Astrocyte (in vitro differentiated cells and primary cell): ENCODE results near the gene TRIM56.

ENCODE experiments used
- EZH2 ChIP-seq: IDR thresholded peaks from 2 replicates; pipeline ENCODE4 v1.6.1; 2012; ENCODE audit warnings: mild to moderate bottlenecking, low read length, inconsistent platforms; ENCODE audit not compliant: insufficient read depth
- TF ChIP-seq, protein P1 (sequence below): IDR thresholded peaks from 2 replicates; pipeline ENCODE4 v1.5.1; 2011; ENCODE audit warnings: low read depth, mild to moderate bottlenecking, inconsistent platforms, low read length, moderate library complexity; ENCODE audit not compliant: insufficient read depth

DNA sequence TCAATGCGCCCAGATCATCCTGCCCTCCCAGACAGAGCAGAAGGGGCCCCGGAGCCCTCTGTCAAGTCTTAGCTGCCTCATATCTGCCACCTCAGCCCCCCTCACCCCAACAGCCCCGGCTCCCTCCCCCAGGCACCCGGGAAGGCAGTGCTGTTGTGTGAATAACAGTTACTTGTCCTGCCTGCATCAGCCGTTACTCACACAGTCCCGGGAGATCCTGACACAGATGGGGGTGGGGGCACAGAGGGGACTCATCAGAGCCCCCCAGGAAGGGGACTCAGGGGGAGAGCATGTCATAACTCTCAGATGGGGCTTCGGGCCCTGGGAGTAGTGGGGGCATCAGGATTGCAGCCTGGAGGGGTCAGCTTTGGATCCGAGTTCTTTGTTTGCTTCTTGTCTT, 29.2 kb downstream of the TRIM56 start:
- TF ChIP-seq EZH2: no peak
- TF ChIP-seq, protein P1, sequence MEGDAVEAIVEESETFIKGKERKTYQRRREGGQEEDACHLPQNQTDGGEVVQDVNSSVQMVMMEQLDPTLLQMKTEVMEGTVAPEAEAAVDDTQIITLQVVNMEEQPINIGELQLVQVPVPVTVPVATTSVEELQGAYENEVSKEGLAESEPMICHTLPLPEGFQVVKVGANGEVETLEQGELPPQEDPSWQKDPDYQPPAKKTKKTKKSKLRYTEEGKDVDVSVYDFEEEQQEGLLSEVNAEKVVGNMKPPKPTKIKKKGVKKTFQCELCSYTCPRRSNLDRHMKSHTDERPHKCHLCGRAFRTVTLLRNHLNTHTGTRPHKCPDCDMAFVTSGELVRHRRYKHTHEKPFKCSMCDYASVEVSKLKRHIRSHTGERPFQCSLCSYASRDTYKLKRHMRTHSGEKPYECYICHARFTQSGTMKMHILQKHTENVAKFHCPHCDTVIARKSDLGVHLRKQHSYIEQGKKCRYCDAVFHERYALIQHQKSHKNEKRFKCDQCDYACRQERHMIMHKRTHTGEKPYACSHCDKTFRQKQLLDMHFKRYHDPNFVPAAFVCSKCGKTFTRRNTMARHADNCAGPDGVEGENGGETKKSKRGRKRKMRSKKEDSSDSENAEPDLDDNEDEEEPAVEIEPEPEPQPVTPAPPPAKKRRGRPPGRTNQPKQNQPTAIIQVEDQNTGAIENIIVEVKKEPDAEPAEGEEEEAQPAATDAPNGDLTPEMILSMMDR: no peak
